Spinal cord (tissue), 10 donors: ENCODE measurements around the gene LRMDA. TPM values are rescaled to one million over a fixed set of nuclear protein-coding genes. Genes with fewer than 3 reads are reported as not detected.

Experiments
- DNase-seq, 6 donors: peaks; one replicate each; pipeline versions ENCODE4 v3.0.0 to v3.0.0-alpha.2; 2013 to 2015; ENCODE audit warnings: low spot score in 6 of 6, low read depth in 4 of 6
- H3K27ac ChIP-seq: one replicate; pipeline ENCODE4 v1.5.1; 2013; ENCODE audit warnings: low read depth, low read length, control low read depth
- H3K27me3 ChIP-seq: one replicate; pipeline ENCODE4 v1.6.1; 2013; ENCODE audit warnings: low read length; ENCODE audit not compliant: control insufficient read depth, insufficient read depth
- H3K36me3 ChIP-seq: one replicate; pipeline ENCODE4 v1.6.1; 2013; ENCODE audit warnings: low read length; ENCODE audit not compliant: control insufficient read depth, insufficient read depth
- H3K4me1 ChIP-seq: one replicate; pipeline ENCODE4 v1.6.1; 2013; ENCODE audit warnings: low read length; ENCODE audit not compliant: control insufficient read depth, insufficient read depth
- H3K4me3 ChIP-seq: one replicate; pipeline ENCODE4 v1.5.1; 2013; ENCODE audit warnings: low read depth, low read length, control low read depth
- H3K9me3 ChIP-seq: one replicate; pipeline ENCODE4 v1.6.1; 2013; ENCODE audit warnings: low read length; ENCODE audit not compliant: control insufficient read depth, insufficient read depth
- WGBS: methylation state at CpG from one replicate; pipeline ENCODE4 v1.1.5; 2013; ENCODE audit warnings: missing lambda C conversion rate; ENCODE audit not compliant: insufficient coverage; 5-methylcytosine and 5-hydroxymethylcytosine counted together
- polyA plus RNA-seq, 2 donors: library from polyadenylated mRNA; unstranded; fragments of 120-200 nt; gene quantifications; one replicate each; pipeline ENCODE4 v1.2.1, GENCODE V29; 2013; ENCODE audit not compliant: insufficient read length in 2 of 2
- total RNA-seq, 2 donors: library from RNA; depleted of rRNA in 1 of 2; stranded (reverse); fragments of 120-200 nt in 1 of 2; fragments of >200 nt in 1 of 2; gene quantifications; one replicate each; pipeline versions ENCODE4 v1.2.3 to v1.2.4, GENCODE V29; 2013 to 2014
- donor health status: healthy.

Gene LRMDA
- total and polyA plus RNA-seq, 4 donors: 5.6 to 9.9 (median 7.2) TPM

GRCh38 chr10:75422913-75423312, 8.5 kb upstream of the LRMDA start:
- Histone ChIP-seq H3K9me3 (no peaks in the 10 kb centered on the region), H3K4me1 (peaks cover 3% of the 10 kb centered on the region), H3K27ac (no peak overlapping the region), H3K36me3 (no peaks in the 10 kb centered on the region), H3K4me3 (no peak overlapping the region), H3K27me3 (no peaks in the 10 kb centered on the region)
- DNase-seq: no peak
- WGBS: 97% methylated on average over 6 of the region's 6 CpGs

GRCh38 chr10:75424571-75424970, 6.9 kb upstream of the LRMDA start:
- no peak overlapping the region for H3K27ac ChIP-seq
- no peaks in the 10 kb centered on the region for H3K9me3 ChIP-seq
- no peak overlapping the region for H3K4me3 ChIP-seq
- H3K36me3 ChIP-seq: no peaks in the 10 kb centered on the region
- peaks cover 2% of the 10 kb centered on the region for H3K27me3 ChIP-seq
- H3K4me1 ChIP-seq: peaks cover 3% of the 10 kb centered on the region
- WGBS: 80% methylated on average over 1 of the region's 2 CpGs
- no peak for DNase-seq

- no peak for DNase-seq
- H3K4me3 ChIP-seq: no peak overlapping the region
- H3K9me3 ChIP-seq: no peaks in the 10 kb centered on the region
- 78% methylated on average over 1 of the region's 6 CpGs for WGBS
- H3K4me1 ChIP-seq: peaks cover 9% of the 10 kb centered on the region
- no peaks in the 10 kb centered on the region for H3K36me3 ChIP-seq
- H3K27ac ChIP-seq: no peak overlapping the region
- peaks cover 7% of the 10 kb centered on the region for H3K27me3 ChIP-seq
These were observed 5.9 kb upstream of the LRMDA start for GRCh38 chr10:75425291-75426079.

- Histone ChIP-seq H3K27me3 (peaks cover 15% of the 10 kb centered on the region), H3K4me3 (no peak overlapping the region), H3K27ac (no peak overlapping the region), H3K9me3 (no peaks in the 10 kb centered on the region), H3K4me1 (peaks cover 17% of the 10 kb centered on the region), H3K36me3 (no peaks in the 10 kb centered on the region)
- no CpG with 5 or more reads among the region's 1 CpG for WGBS
- no peak for DNase-seq
These were observed 4.5 kb upstream of the LRMDA start for GRCh38 chr10:75426880-75427279.

GRCh38 chr10:75427951-75428350, 3.5 kb upstream of the LRMDA start:
- H3K4me3 ChIP-seq: no peak overlapping the region
- H3K4me1 ChIP-seq: peaks cover 20% of the 10 kb centered on the region
- WGBS: 49% methylated on average over 2 of the region's 3 CpGs
- H3K36me3 ChIP-seq: no peaks in the 10 kb centered on the region
- no peak for DNase-seq
- H3K9me3 ChIP-seq: no peaks in the 10 kb centered on the region
- H3K27me3 ChIP-seq: peaks cover 21% of the 10 kb centered on the region
- H3K27ac ChIP-seq: no peak overlapping the region

- Histone ChIP-seq H3K27me3 (peaks cover 26% of the 10 kb centered on the region), H3K4me3 (no peak overlapping the region), H3K9me3 (no peaks in the 10 kb centered on the region), H3K27ac (no peak overlapping the region), H3K36me3 (no peaks in the 10 kb centered on the region), H3K4me1 (peaks cover 20% of the 10 kb centered on the region)
- DNase-seq: no peak
- WGBS: 86% methylated on average over 3 of the region's 9 CpGs
These were observed 2.8 kb upstream of the LRMDA start for GRCh38 chr10:75428434-75429158.

- Histone ChIP-seq H3K4me1 (peaks cover 20% of the 10 kb centered on the region), H3K4me3 (no peak overlapping the region), H3K27ac (no peak overlapping the region), H3K9me3 (no peaks in the 10 kb centered on the region), H3K27me3 (peaks cover 26% of the 10 kb centered on the region), H3K36me3 (no peaks in the 10 kb centered on the region)
- 100% methylated on average over 1 of the region's 5 CpGs for WGBS
- no peak for DNase-seq
These were observed 2.1 kb upstream of the LRMDA start for GRCh38 chr10:75429159-75429827.

GRCh38 chr10:75430000-75430763, 1.2 kb upstream of the LRMDA start:
- peaks cover 26% of the 10 kb centered on the region for H3K27me3 ChIP-seq
- DNase-seq: no peak
- H3K9me3 ChIP-seq: no peaks in the 10 kb centered on the region
- peaks cover 20% of the 10 kb centered on the region for H3K4me1 ChIP-seq
- no peaks in the 10 kb centered on the region for H3K36me3 ChIP-seq
- no peak overlapping the region for H3K4me3 ChIP-seq
- 63% methylated on average over 9 of the region's 9 CpGs for WGBS
- no peak overlapping the region for H3K27ac ChIP-seq

GRCh38 chr10:75432176-75432575, 752 bp downstream of the LRMDA start:
- WGBS: 72% methylated on average over 4 of the region's 5 CpGs
- Histone ChIP-seq H3K36me3 (no peaks in the 10 kb centered on the region), H3K4me1 (peaks cover 20% of the 10 kb centered on the region), H3K27me3 (peaks cover 26% of the 10 kb centered on the region), H3K27ac (no peak overlapping the region), H3K4me3 (peak overlapping the region; percentile 52), H3K9me3 (no peaks in the 10 kb centered on the region)
- DNase-seq: no peak
